ENCODE measurements around the gene GALNT5.

GRCh38 chr2:157244691-157245090 is 12.8 kb upstream of the GALNT5 start:
- TF ChIP-seq, protein P1, sequence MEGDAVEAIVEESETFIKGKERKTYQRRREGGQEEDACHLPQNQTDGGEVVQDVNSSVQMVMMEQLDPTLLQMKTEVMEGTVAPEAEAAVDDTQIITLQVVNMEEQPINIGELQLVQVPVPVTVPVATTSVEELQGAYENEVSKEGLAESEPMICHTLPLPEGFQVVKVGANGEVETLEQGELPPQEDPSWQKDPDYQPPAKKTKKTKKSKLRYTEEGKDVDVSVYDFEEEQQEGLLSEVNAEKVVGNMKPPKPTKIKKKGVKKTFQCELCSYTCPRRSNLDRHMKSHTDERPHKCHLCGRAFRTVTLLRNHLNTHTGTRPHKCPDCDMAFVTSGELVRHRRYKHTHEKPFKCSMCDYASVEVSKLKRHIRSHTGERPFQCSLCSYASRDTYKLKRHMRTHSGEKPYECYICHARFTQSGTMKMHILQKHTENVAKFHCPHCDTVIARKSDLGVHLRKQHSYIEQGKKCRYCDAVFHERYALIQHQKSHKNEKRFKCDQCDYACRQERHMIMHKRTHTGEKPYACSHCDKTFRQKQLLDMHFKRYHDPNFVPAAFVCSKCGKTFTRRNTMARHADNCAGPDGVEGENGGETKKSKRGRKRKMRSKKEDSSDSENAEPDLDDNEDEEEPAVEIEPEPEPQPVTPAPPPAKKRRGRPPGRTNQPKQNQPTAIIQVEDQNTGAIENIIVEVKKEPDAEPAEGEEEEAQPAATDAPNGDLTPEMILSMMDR (conservative IDR thresholded peaks at IDR 0.05 in 1 of 2, IDR thresholded peaks at IDR 0.05 in 1 of 2; ENCODE audit: low read depth in 1 of 2, low read length in 2 of 2): no peak
- no peak for TF ChIP-seq EZH2 (IDR thresholded peaks at IDR 0.05; ENCODE audit: low read length, missing control alignments)
